Neural cell (in vitro differentiated cells): ENCODE measurements around the gene PAOX.

ENCODE experiments used
- EP300 ChIP-seq: fragments of 450-650 bp; conservative IDR thresholded peaks from 2 replicates; pipeline ENCODE4 v1.6.1; 2014; ENCODE audit warnings: antibody characterized with exemption, mild to moderate bottlenecking, moderate library complexity; ENCODE audit not compliant: poor library complexity, severe bottlenecking
- EZH2 ChIP-seq: fragments of 200-600, 300-800 bp; shearing (Covaris generic), sonication (generic); IDR thresholded peaks from 2 replicates; pipeline ENCODE4 v1.6.1; 2014; ENCODE audit warnings: antibody characterized with exemption, low read length, borderline replicate concordance, mild to moderate bottlenecking; ENCODE audit not compliant: insufficient read depth, poor library complexity, severe bottlenecking
- MXI1 ChIP-seq: fragments of 450-650 bp; conservative IDR thresholded peaks from 2 replicates; pipeline ENCODE4 v1.6.1; 2014; ENCODE audit warnings: antibody characterized with exemption, mild to moderate bottlenecking; ENCODE audit not compliant: poor library complexity, severe bottlenecking
- POLR2AphosphoS5 ChIP-seq: IDR thresholded peaks from 2 replicates; pipeline ENCODE4 v1.6.1; 2012
- RAD21 ChIP-seq: fragments of 450-650 bp; conservative IDR thresholded peaks from 2 replicates; pipeline ENCODE4 v1.6.1; 2014; ENCODE audit warnings: antibody characterized with exemption, mild to moderate bottlenecking, moderate library complexity
- SMC3 ChIP-seq: fragments of 450-650 bp; conservative IDR thresholded peaks from 2 replicates; pipeline ENCODE4 v1.6.1; 2014; ENCODE audit warnings: antibody characterized with exemption, mild to moderate bottlenecking, moderate library complexity; ENCODE audit not compliant: poor library complexity
- TAF1 ChIP-seq: IDR thresholded peaks from 2 replicates; pipeline ENCODE4 v1.6.1; 2012; ENCODE audit warnings: low read depth
- TF ChIP-seq, protein P1 (sequence below): fragments of 450-650 bp; IDR thresholded peaks from 2 replicates; pipeline ENCODE4 v1.5.1; 2014; ENCODE audit warnings: antibody characterized with exemption, mild to moderate bottlenecking, moderate library complexity; ENCODE audit not compliant: poor library complexity, severe bottlenecking
- TF ChIP-seq, protein P2 (sequence below): IDR thresholded peaks from 2 replicates; pipeline ENCODE4 v1.6.1; 2012; ENCODE audit warnings: borderline replicate concordance

DNA sequence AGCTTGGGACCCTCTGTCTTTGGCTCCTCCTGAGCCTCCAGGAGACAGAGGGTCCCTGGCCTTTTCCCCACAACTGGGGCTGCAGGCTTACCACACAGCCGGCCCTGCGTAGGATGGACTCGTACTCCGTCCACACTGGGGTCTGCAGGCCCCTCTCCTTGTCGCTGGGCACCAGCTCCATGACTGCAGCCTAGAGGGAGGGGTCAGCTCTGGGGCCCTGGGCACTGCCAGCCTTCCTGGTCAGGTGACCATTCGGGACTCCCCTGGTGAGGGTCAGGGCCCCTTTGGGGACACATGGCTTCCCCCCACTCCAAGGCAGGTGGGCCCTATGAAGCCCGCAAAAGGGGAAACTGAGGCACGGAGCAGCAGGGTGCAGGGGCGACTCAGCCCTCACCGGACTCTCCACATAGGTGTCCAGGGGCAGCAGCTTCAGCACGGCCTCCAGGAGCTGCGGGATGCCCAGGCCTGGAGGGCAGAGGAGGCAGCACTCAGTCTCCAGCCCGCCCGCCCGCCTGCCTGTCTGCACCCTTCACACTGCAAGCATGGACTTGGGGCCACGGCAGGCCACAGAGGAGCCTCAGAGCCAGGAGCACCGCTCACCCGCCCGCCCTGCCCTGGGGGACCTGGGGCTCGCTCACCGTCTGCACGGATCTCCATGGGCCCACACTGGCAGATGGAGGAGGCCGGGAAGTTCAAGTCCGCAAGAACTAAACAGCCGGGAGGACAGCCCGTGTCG, 22.3 kb upstream of the PAOX start:
- TF ChIP-seq, protein P1, sequence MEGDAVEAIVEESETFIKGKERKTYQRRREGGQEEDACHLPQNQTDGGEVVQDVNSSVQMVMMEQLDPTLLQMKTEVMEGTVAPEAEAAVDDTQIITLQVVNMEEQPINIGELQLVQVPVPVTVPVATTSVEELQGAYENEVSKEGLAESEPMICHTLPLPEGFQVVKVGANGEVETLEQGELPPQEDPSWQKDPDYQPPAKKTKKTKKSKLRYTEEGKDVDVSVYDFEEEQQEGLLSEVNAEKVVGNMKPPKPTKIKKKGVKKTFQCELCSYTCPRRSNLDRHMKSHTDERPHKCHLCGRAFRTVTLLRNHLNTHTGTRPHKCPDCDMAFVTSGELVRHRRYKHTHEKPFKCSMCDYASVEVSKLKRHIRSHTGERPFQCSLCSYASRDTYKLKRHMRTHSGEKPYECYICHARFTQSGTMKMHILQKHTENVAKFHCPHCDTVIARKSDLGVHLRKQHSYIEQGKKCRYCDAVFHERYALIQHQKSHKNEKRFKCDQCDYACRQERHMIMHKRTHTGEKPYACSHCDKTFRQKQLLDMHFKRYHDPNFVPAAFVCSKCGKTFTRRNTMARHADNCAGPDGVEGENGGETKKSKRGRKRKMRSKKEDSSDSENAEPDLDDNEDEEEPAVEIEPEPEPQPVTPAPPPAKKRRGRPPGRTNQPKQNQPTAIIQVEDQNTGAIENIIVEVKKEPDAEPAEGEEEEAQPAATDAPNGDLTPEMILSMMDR, result no peak
- TF ChIP-seq, protein P2, sequence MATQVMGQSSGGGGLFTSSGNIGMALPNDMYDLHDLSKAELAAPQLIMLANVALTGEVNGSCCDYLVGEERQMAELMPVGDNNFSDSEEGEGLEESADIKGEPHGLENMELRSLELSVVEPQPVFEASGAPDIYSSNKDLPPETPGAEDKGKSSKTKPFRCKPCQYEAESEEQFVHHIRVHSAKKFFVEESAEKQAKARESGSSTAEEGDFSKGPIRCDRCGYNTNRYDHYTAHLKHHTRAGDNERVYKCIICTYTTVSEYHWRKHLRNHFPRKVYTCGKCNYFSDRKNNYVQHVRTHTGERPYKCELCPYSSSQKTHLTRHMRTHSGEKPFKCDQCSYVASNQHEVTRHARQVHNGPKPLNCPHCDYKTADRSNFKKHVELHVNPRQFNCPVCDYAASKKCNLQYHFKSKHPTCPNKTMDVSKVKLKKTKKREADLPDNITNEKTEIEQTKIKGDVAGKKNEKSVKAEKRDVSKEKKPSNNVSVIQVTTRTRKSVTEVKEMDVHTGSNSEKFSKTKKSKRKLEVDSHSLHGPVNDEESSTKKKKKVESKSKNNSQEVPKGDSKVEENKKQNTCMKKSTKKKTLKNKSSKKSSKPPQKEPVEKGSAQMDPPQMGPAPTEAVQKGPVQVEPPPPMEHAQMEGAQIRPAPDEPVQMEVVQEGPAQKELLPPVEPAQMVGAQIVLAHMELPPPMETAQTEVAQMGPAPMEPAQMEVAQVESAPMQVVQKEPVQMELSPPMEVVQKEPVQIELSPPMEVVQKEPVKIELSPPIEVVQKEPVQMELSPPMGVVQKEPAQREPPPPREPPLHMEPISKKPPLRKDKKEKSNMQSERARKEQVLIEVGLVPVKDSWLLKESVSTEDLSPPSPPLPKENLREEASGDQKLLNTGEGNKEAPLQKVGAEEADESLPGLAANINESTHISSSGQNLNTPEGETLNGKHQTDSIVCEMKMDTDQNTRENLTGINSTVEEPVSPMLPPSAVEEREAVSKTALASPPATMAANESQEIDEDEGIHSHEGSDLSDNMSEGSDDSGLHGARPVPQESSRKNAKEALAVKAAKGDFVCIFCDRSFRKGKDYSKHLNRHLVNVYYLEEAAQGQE, result no peak
- TF ChIP-seq EZH2 (no peak), POLR2AphosphoS5 (no peak), TAF1 (no peak), RAD21 (no peak), EP300 (no peak), MXI1 (no peak), SMC3 (no peak)
